Activated effector memory CD4-positive, alpha-beta T cell treated with anti-CD3 and anti-CD28 coated beads, Interleukin-2, amount 50 U/mL, for 16 hours (primary cell): Measurements from ENCODE around the gene HOXD4.

Source experiments
- DNase-seq: peaks from one replicate; pipeline ENCODE4 v3.0.0-alpha.2; 2020

The HOXD4 gene

GRCh38 chr2:176158855-176159662, 7.7 kb downstream of the HOXD4 start:
- DNase-seq = no peak

DNA sequence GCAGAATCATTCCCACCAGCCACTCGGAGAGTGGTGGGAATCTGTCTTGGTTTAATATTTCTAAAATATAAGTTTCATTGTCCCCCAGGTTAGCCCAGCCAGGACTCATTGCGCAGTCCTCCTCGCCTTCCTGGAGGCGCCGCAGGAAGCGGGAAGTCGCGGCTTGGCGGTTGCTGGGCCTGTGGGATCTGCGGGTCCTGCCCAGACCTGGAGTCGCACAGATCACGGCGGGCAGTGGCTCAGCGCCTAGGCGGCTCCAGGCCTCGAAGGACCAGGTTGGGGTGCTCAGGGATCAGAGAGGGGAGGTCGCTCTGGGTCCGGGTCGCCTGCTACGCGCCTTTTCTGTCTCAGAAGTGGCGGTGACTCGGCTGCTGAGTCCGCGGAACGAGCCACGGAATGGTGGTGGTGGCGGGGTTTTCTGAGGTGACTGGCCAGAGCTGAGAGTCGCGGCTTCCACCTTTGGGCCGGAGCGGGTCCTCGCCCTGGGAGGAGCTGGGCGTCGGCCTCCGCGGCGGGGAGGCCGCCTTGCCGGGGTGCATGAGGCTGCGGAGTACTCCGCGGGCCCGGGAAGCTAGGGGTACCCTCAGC, 8.4 kb downstream of the HOXD4 start:
- no peak for DNase-seq

- no peak for DNase-seq
Measured at GRCh38 chr2:176160251-176160985, 9.1 kb downstream of the HOXD4 start.

GRCh38 chr2:176160986-176161824, 9.9 kb downstream of the HOXD4 start:
- DNase-seq = no peak

DNA sequence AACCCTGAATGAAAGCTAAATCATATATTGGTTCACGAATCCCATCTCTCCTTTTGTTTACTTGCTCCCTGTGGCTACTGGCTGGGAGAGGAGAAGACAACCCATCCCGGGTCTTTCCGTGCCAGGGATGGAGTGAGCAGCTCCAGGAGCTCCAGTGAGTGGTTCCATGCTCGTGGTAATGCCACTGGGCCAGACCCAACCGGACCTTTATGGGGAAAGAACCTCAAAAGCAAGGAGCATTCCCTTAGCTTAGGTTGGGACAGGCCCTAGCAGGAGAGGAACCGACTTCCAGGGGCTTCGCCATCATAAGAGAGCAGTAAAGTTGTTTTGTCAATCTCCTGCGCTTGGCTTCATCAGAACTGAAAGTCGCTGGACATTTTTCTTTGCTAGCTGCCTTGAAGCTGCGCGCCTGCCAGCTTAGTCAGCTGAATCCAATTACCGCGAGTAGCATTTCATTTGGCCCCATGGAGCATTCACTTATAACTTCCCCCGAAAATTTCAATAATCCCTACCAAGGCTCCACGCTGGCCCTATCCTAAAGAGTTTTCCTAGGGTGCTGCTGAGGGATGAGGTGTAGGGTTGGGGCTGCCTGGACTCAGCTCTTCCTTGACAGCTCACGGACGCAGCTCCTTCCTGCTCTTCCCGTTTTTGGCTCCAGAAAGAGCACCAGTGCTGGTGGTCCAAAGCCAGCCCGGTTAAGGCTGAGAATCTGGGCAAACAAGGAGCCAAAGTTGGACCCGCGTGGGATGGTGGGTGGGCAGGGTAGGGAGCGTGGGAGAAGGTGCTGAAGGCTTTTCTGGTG, 10.7 kb downstream of the HOXD4 start:
- no peak for DNase-seq

- DNase-seq = no peak
Measured at GRCh38 chr2:176162911-176163671, 11.7 kb downstream of the HOXD4 start.

DNA sequence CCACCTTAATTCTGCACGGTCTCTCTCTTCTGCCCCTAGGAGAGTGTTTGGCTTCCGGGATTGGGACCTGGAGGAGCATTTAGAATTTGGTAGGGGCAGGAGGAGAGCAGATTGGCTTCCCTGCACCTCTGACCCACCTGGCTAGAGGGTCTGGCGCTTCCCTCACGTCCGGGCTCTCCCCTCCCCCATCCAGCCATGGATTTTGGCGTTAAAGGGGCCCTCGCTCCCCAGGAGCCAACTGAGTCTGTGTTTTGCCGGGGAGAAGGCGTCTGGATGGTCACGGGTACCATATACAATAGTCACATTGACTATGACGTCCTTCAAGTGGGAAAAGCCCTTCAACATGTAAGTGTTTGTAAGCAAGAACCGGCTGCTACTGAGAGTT, 12.3 kb downstream of the HOXD4 start:
- no peak for DNase-seq

DNA sequence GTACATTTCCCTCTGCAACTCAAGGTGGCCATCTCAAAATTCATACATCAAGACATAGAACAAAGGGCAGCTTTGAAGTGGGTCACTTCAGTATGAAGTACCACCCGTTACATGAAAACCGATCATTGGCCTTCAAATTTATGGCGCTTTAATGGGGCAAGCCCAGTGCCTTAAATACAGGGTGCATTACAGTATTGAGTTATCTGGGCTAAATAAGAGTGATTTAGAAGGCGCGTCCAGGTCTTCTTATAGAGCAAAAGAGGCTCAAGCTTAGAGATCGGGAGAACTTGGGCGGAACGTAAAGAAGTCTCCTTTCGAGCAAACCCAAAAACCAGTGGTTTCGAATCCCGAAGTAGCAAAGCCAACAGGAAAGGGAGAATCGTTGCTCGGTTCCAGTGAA, 12.9 kb downstream of the HOXD4 start:
- no peak for DNase-seq

DNA sequence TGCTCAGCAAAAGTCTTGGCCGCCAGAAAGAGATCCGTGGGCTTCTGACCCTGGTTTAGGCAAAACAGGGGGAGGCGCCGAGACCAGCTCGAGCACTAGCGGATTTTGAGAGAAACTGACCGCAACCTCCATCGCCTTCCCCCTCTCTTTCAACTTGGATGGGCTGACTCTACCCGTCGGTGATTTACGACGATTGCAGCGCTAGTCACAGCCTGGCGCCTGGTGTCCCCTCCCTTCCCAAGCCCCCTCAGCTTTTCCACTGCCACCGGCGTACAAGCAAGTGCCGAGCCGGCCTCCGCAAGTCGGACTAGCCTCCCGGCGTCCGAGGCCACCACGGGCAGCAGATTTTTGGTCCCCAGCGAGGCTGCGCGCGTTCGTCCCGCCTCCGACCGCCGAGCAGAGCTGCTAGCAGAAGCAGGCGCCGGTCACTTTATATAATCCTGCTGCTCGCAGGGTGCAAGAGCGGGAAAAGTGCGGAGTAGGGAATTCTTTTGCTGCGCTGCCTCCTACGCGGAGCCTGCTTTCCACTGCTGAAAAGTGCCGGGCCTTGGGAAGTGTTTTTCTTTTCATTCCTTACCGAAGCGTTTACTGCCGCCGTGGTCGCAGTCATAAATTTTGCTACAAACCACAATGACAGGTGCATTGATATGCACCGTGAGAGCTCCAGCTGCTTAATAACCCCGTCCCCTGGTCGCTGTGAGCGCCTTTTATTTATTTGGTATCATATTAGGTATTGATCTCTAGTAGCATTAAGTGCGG, 13.4 kb downstream of the HOXD4 start:
- DNase-seq = no peak

- no peak for DNase-seq
Measured at GRCh38 chr2:176165370-176166050, 14.2 kb downstream of the HOXD4 start.

DNA sequence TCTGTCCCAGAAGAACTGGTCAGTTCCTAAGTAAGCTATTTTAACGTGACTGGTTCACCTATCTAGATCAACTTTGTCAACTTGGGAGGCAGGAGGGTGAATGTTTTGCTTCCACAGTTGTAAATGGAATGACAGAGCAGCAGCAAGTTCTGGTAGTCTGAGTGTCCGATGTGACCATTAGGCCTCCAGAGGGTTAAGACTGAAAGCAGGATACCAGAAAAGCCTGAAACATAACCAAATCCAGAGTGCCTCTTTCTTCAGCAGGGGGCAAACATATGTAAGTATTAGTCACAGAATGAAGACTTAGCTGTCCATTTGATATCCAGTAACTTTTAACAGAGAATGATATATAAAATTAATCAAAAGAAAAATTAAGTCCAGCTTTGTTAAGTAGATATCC, 14.9 kb downstream of the HOXD4 start:
- DNase-seq = no peak

- DNase-seq = no peak
Measured at GRCh38 chr2:176167398-176167797, 16.0 kb downstream of the HOXD4 start.

DNA sequence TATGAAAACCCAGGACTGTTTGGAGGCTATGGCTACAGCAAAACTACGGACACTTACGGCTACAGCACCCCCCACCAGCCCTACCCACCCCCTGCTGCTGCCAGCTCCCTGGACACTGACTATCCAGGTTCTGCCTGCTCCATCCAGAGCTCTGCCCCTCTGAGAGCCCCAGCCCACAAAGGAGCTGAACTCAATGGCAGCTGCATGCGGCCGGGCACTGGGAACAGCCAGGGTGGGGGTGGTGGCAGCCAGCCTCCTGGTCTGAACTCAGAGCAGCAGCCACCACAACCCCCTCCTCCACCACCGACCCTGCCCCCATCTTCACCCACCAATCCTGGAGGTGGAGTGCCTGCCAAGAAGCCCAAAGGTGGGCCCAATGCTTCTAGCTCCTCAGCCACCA, 17.8 kb downstream of the HOXD4 start:
- no peak for DNase-seq

- DNase-seq = no peak
Measured at GRCh38 chr2:176169711-176170110, 18.4 kb downstream of the HOXD4 start.

DNA sequence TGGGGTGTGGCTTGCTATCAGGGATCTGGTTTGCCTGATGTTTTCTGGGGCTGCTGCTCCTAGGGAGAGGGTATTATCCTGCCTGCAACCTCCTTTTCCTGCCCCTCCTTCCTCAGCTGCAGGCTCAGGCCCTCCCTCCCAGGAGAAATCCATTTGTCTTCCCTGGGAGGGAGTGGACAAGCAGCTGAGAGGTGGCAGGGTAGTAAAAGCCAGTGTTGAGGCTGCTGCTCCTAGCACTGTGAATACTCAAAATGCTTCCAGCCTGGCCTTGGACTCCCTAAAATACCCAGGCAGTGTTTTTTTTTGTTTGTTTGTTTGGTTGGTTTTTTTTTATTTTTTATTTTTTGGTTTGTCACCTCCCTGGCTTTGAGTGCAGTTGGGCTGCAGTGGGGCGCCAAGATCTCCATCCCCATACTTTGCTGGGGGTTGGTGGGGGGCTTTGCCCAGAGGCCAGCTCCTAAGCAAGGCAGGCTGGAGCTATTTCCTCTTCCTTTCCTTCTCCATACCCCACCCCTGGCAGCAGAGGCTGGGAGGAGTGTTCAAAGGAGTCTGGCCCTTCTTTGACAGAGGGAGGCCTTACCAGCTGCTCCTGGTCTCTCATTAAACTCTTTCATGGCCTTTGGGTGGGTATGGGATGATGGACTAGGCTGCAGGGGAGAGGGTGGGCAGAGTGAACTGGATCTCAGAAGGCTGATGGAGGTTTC, 19.4 kb downstream of the HOXD4 start:
- no peak for DNase-seq

DNA sequence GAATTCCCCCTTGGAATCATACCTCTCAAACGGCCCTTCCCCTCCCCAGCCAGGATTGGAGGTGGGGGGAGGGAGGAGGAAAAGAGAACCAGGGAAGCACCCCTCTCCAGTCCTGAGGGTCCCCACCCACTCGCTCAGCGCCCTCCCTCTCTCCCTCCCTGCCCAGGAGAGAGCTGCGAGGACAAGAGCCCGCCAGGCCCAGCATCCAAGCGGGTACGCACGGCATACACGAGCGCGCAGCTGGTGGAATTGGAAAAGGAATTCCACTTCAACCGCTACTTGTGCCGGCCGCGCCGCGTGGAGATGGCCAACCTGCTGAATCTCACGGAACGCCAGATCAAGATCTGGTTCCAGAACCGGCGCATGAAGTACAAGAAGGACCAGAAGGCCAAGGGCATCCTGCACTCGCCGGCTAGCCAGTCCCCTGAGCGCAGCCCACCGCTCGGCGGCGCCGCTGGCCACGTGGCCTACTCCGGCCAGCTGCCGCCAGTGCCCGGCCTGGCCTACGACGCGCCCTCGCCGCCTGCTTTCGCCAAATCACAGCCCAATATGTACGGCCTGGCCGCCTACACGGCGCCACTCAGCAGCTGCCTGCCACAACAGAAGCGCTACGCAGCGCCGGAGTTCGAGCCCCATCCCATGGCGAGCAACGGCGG, 20.1 kb downstream of the HOXD4 start:
- no peak for DNase-seq

DNA sequence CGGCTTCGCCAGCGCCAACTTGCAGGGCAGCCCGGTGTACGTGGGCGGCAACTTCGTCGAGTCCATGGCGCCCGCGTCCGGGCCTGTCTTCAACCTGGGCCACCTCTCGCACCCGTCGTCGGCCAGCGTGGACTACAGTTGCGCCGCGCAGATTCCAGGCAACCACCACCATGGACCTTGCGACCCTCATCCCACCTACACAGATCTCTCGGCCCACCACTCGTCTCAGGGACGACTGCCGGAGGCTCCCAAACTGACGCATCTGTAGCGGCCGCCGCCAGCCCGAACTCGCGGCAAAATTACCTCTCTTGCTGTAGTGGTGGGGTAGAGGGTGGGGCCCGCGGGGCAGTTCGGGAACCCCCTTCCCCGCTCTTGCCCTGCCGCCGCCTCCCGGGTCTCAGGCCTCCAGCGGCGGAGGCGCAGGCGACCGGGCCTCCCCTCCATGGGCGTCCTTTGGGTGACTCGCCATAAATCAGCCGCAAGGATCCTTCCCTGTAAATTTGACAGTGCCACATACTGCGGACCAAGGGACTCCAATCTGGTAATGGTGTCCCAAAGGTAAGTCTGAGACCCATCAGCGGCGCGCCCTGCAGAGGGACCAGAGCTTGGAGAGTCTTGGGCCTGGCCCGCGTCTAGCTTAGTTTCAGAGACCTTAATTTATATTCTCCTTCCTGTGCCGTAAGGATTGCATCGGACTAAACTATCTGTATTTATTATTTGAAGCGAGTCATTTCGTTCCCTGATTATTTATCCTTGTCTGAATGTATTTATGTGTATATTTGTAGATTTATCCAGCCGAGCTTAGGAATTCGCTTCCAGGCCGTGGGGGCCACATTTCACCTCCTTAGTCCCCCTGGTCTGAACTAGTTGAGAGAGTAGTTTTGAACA, 20.9 kb downstream of the HOXD4 start:
- DNase-seq = no peak
